ENCODE data around the gene FAM20A. TPM values are rescaled to one million over a fixed set of nuclear protein-coding genes. Genes with fewer than 3 reads are reported as not detected.
"Not testable (repeated sequence)": the region's sequence is repeated elsewhere in the genome, so short reads cannot be mapped to it uniquely, and the experiment has no call there.

Gene FAM20A
- polyA plus RNA-seq, 3 donors: 10.6 to 19.2 (median 14.8) TPM

GRCh38 chr17:68592009-68592408 is 9.2 kb downstream of the FAM20A start:
- DNase-seq: no peak

GRCh38 chr17:68591583-68591982 is 9.6 kb downstream of the FAM20A start:
- no peak for DNase-seq

GRCh38 chr17:68589086-68589485 is 12.1 kb downstream of the FAM20A start:
- no peak for DNase-seq

- DNase-seq: no peak
Measured at GRCh38 chr17:68588362-68588761, 12.8 kb downstream of the FAM20A start.

- DNase-seq: no peak
Measured at GRCh38 chr17:68587847-68588246, 13.3 kb downstream of the FAM20A start.

GRCh38 chr17:68587026-68587425 is 14.1 kb downstream of the FAM20A start:
- DNase-seq: no peak

- no peak for DNase-seq
Measured at GRCh38 chr17:68585643-68586042, 15.5 kb downstream of the FAM20A start.

- DNase-seq: no peak
Measured at GRCh38 chr17:68584581-68585303, 16.4 kb downstream of the FAM20A start.

GRCh38 chr17:68582867-68583266 is 18.3 kb downstream of the FAM20A start:
- DNase-seq: not testable (repeated sequence)

GRCh38 chr17:68581863-68582645 is 19.1 kb downstream of the FAM20A start:
- DNase-seq: no peak

GRCh38 chr17:68580236-68580770 is 20.9 kb downstream of the FAM20A start:
- DNase-seq: no peak

GRCh38 chr17:68579194-68579927 is 21.8 kb downstream of the FAM20A start:
- no peak for DNase-seq

GRCh38 chr17:68578236-68578635 is 22.9 kb downstream of the FAM20A start:
- DNase-seq: no peak

GRCh38 chr17:68577497-68577821 is 23.7 kb downstream of the FAM20A start:
- DNase-seq: no peak

- DNase-seq: no peak
Measured at GRCh38 chr17:68576811-68577496, 24.2 kb downstream of the FAM20A start.

- no peak for DNase-seq
Measured at GRCh38 chr17:68576137-68576536, 25.0 kb downstream of the FAM20A start.

- no peak for DNase-seq
Measured at GRCh38 chr17:68573338-68573737, 27.8 kb downstream of the FAM20A start.

GRCh38 chr17:68572138-68572842 is 28.9 kb downstream of the FAM20A start:
- DNase-seq: no peak

- DNase-seq: no peak
Measured at GRCh38 chr17:68570526-68570925, 30.6 kb downstream of the FAM20A start.

- DNase-seq: no peak
Measured at GRCh38 chr17:68569346-68569745, 31.8 kb downstream of the FAM20A start.

GRCh38 chr17:68568581-68568980 is 32.6 kb downstream of the FAM20A start:
- no peak for DNase-seq
